ENCODE measurements around the gene CRMP1. TPM values are rescaled to one million over a fixed set of nuclear protein-coding genes. Genes with fewer than 3 reads are reported as not detected.
A peak's percentile ranks its signal among the peaks of the same experiment; 100 is the strongest.

Gene CRMP1
- total and polyA plus RNA-seq, 5 experiments from 2014 or later, result not detected

- peaks cover 0 to 7% (median 0%) of the 10 kb centered on the region in 3 donors for H3K36me3 Mint-ChIP-seq
- no peak overlapping the region for H3K4me3 Mint-ChIP-seq
- peaks cover 0 to 16% (median under 1%) of the 10 kb centered on the region in 4 donors for H3K4me1 Mint-ChIP-seq
- DNase-seq (no peak), ATAC-seq (no peak)
- H3K27me3 Mint-ChIP-seq, result peaks cover 18 to 58% (median 37%) of the 10 kb centered on the region in 5 donors
- POLR2A ChIA-PET, result no interaction called here
- no peak overlapping the region for H3K27ac Mint-ChIP-seq
- peaks cover 0 to 23% (median 0%) of the 10 kb centered on the region in 9 donors for H3K9me3 Mint-ChIP-seq
Measured at GRCh38 chr4:5881340-5881739, 11.5 kb downstream of the CRMP1 start.

DNA sequence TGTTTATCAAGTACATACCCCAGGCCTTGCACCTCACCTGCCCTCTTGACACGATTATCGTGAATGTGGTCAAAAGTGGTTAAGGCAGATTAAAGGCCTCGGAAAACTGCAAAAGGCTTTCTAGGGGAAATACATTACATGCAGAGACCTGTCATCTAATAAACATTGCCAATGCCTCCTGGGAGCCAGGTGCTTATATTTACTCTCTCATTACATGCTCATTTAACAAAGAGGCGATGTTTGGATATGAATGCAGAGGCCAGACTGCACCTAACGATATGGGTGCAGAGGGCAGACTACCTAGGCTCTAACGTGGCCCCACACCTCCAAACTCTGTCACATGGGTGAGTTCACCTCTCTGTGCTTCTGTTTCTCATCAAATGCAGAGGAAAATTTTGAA is 14.5 kb downstream of the CRMP1 start:
- peaks cover 12 to 47% (median 22%) of the 10 kb centered on the region in 5 donors for H3K27me3 Mint-ChIP-seq
- no peak for ATAC-seq
- no peak for DNase-seq
- POLR2A ChIA-PET, result no interaction called here
- no peak overlapping the region for H3K27ac Mint-ChIP-seq
- peaks cover 0 to 38% (median 0%) of the 10 kb centered on the region in 9 donors for H3K9me3 Mint-ChIP-seq
- no peak overlapping the region for H3K4me3 Mint-ChIP-seq
- no peaks in the 10 kb centered on the region for H3K4me1 Mint-ChIP-seq
- peaks cover 0 to 7% (median 0%) of the 10 kb centered on the region in 3 donors for H3K36me3 Mint-ChIP-seq

DNA sequence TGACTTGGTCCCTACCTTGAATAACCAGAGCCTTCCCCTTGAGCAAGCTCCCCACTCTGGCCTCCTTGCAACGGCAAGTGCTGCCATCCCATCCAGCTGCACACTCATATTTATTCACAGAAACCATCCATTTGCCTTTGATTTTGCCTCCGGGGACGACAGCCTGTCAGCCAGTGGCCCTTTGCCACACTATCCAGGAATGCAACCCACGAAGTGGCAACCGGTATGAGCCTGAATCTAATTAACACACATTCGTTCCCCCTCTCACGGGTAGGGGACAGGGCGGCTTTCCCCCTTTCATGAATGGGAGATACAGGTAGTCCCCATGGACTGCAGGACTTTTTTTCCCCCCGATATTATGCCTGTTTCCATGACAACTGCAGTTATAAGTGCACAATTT is 15.5 kb downstream of the CRMP1 start:
- Mint-ChIP-seq H3K4me1 (no peaks in the 10 kb centered on the region), H3K27ac (no peak overlapping the region)
- POLR2A ChIA-PET, result no interaction called here

DNA sequence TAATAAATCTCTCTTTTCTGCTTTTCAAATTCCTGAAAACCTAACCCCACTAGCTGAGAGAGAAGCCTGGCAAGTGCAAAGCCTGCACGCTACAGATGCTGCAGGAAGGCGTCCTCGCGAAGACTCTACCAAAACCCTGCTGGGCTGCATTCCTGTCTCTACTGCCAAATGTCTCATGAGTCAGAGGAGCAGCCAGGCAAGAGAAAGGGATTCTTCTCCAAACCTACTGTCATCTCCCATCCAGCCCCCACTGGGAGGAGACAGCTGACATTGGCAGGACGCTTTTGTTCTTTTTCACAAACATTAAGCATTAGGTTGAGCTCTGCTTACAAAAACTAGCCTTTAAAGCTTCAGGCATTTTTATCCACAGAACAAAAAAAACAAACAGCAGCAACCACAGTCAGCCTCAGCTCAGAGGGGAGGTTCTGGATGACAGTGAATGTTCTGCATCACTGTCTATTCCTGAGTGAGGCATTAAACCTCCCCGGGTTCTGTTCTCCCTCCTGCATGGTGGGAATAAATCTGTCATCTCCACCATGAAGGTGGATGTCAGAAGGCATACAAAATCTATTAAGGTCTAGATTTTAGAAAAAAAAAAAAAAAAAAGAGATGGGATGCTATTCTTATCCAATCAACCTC is 18.0 kb downstream of the CRMP1 start:
- peaks cover 0 to 34% (median 2%) of the 10 kb centered on the region in 9 donors for H3K9me3 Mint-ChIP-seq
- peaks cover 0 to 7% (median 0%) of the 10 kb centered on the region in 3 donors for H3K36me3 Mint-ChIP-seq
- H3K4me3 Mint-ChIP-seq, result no peak overlapping the region
- no peak overlapping the region for H3K27ac Mint-ChIP-seq
- POLR2A ChIA-PET, result no interaction called here
- peaks cover 0 to 12% (median 4%) of the 10 kb centered on the region in 4 donors for H3K4me1 Mint-ChIP-seq
- peaks cover 14 to 58% (median 20%) of the 10 kb centered on the region in 5 donors for H3K27me3 Mint-ChIP-seq
- DNase-seq (no peak), ATAC-seq (no peak)

More for the DNA sequence above, 15.5 kb downstream of the CRMP1 start:
- DNase-seq (no peak), ATAC-seq (no peak)
- Mint-ChIP-seq H3K36me3 (peaks cover 0 to 7% (median 0%) of the 10 kb centered on the region in 3 donors), H3K4me3 (no peak overlapping the region), H3K27me3 (peaks cover 10 to 45% (median 18%) of the 10 kb centered on the region in 5 donors), H3K9me3 (peaks cover 0 to 44% (median 2%) of the 10 kb centered on the region in 9 donors)

DNA sequence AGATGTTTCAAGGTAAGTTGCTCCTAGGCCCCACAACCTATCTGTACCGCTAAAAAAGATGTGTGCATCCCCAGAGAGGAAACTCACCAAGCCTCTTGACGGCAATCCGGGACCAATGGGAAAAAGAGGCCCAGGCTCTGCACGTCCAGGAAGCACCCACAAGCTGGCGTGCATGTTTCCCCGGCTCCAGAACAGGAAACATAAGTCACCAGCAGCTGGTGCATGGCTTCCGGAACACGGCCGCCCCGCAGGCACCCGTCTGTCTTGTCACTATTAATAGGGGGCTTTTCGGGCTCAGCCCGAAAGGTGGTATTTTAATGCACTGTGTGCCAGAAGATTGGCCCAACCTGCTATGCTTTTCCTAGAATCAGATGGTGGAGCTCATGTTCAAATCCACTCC is 22.2 kb downstream of the CRMP1 start:
- DNase-seq, result no peak
- H3K27ac Mint-ChIP-seq, result no peak overlapping the region
- peaks cover 12 to 45% (median 17%) of the 10 kb centered on the region in 5 donors for H3K27me3 Mint-ChIP-seq
- POLR2A ChIA-PET, result no interaction called here
- ATAC-seq, result no peak
- peaks cover 0 to 22% (median 2%) of the 10 kb centered on the region in 9 donors for H3K9me3 Mint-ChIP-seq
- H3K36me3 Mint-ChIP-seq, result no peaks in the 10 kb centered on the region
- peak overlapping the region in 1 of 10 donors; percentile 40 for H3K4me3 Mint-ChIP-seq
- peaks cover 14 to 26% (median 16%) of the 10 kb centered on the region in 4 donors for H3K4me1 Mint-ChIP-seq

DNA sequence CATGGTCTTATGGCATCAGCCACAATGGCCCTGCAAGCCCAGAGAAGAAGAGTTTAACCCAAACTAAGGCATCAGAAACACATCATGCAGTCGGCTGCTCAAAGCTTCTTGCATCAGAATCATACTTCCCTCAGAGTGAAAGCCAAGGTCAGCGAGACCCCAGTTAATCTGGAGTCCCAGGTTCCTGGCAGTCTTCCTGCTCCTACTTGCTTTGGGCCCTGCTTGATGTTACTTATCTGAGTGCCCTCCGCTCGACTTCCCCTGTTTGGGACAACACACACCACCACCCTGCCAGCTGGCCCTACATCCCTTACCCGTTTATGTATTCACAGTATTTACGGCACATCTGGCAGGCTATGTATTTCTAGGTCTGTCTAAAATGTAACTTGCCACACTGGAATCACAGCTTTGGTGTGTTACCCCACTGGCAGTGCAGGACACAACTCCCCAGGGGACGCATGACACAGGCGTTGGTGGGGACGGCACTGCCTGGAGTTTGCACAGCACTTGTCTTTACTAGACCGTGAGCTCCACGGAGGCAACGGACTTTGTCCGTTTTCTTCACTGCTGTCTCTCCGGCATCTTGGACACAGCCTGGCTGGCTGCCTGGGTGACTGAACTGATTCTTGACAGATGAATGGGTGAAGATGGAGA is 22.8 kb downstream of the CRMP1 start:
- Mint-ChIP-seq H3K4me3 (peak overlapping the region in 1 of 10 donors; percentile 40), H3K27ac (no peak overlapping the region)

DNA sequence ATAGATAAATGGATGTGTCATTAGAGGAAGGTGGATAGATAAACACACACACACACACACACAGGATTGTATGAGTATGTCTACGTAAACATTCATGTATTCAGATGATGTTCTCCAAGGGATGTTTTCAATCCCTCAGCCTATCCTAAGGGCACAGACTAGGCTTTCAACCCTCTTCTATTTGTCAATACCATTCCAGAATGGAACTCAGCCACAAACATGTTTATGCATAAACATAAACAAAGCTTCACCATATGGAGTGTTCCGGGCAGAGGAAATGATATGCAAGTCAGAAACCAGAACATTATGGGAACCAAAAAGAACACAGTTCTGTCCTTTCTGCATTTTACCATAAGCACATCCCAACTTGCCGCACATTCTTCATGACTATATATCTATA is 25.0 kb downstream of the CRMP1 start:
- Mint-ChIP-seq H3K27ac (no peak overlapping the region), H3K9me3 (peaks cover 0 to under 1% (median 0%) of the 10 kb centered on the region in 9 donors), H3K27me3 (peaks cover 4 to 25% (median 14%) of the 10 kb centered on the region in 5 donors), H3K36me3 (no peaks in the 10 kb centered on the region), H3K4me3 (no peak overlapping the region), H3K4me1 (peaks cover 15 to 28% (median 18%) of the 10 kb centered on the region in 4 donors)
- ATAC-seq, result no peak
- DNase-seq, result no peak
- POLR2A ChIA-PET, result no interaction called here

More for the DNA sequence above, 22.8 kb downstream of the CRMP1 start:
- Mint-ChIP-seq H3K27me3 (peaks cover 12 to 45% (median 17%) of the 10 kb centered on the region in 5 donors), H3K36me3 (no peaks in the 10 kb centered on the region), H3K4me1 (peaks cover 15 to 28% (median 18%) of the 10 kb centered on the region in 4 donors), H3K9me3 (peaks cover 0 to 22% (median 2%) of the 10 kb centered on the region in 9 donors)
- DNase-seq (no peak), ATAC-seq (no peak)
- POLR2A ChIA-PET, result no interaction called here

DNA sequence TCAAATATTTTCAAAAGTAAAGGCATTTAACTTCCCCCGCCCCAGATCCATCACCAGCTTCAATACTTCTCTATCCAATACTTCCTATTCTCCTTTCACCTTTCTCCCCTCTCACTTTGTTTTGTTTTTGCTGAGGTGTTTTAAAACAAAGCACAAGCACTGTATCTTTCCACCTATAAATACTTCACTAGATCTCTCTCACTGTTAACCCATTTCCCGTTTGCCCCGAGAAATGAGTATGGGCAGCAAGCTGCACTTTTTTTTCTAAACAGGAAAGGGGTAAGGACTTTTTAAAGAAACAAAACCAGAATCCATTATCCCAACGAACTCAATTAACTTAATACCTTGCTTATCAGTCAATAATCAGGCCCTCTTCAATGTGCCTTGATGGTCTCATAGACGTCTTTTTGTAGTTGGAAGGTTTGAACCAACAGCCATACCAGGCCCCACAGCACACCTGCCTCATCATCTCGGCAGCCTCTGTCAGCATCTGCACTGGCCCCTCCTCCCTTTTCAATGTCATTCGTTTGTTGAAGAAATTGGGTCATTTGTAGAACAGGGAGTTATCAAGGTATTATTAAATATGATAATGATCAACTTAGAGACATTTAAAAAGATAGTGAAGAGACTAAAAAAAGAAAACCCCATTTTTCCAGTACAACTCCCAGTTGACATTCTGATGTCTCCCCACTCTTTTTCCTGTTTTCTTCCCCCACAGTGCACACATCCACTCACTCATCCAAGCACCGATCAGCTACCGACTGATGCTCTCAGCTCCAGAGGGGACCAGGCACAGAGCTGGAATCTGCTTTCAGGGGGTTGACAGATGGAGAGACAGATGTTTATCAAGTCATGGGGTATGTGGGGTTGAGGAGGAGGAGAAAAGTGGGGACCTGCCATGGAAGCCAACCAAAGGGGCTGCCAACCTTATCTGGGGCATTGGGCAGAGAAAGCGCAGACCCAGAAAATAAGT is 25.8 kb downstream of the CRMP1 start:
- ATAC-seq (no peak), DNase-seq (no peak)
- POLR2A ChIA-PET, result no interaction called here
- H3K27me3 Mint-ChIP-seq, result peaks cover 6 to 28% (median 16%) of the 10 kb centered on the region in 5 donors
- H3K4me3 Mint-ChIP-seq, result peak overlapping the region in 6 of 10 donors; percentile 1 to 66 (median 24)
- H3K27ac Mint-ChIP-seq, result no peak overlapping the region
- H3K4me1 Mint-ChIP-seq, result peaks cover 15 to 28% (median 18%) of the 10 kb centered on the region in 4 donors
- peaks cover 0 to under 1% (median 0%) of the 10 kb centered on the region in 9 donors for H3K9me3 Mint-ChIP-seq
- no peaks in the 10 kb centered on the region for H3K36me3 Mint-ChIP-seq

- ATAC-seq (peak in 1 of 2 donors; percentile 45), DNase-seq (no peak)
- peaks cover 15 to 26% (median 18%) of the 10 kb centered on the region in 4 donors for H3K4me1 Mint-ChIP-seq
- peaks cover 0 to 3% (median 0%) of the 10 kb centered on the region in 9 donors for H3K9me3 Mint-ChIP-seq
- no peak overlapping the region for H3K27ac Mint-ChIP-seq
- peak overlapping the region in 3 of 10 donors; percentile 10 to 42 (median 36) for H3K4me3 Mint-ChIP-seq
- POLR2A ChIA-PET, result no interaction called here
- peaks cover 9 to 29% (median 16%) of the 10 kb centered on the region in 5 donors for H3K27me3 Mint-ChIP-seq
- H3K36me3 Mint-ChIP-seq, result no peaks in the 10 kb centered on the region
Measured at GRCh38 chr4:5865896-5866599, 26.8 kb downstream of the CRMP1 start.

DNA sequence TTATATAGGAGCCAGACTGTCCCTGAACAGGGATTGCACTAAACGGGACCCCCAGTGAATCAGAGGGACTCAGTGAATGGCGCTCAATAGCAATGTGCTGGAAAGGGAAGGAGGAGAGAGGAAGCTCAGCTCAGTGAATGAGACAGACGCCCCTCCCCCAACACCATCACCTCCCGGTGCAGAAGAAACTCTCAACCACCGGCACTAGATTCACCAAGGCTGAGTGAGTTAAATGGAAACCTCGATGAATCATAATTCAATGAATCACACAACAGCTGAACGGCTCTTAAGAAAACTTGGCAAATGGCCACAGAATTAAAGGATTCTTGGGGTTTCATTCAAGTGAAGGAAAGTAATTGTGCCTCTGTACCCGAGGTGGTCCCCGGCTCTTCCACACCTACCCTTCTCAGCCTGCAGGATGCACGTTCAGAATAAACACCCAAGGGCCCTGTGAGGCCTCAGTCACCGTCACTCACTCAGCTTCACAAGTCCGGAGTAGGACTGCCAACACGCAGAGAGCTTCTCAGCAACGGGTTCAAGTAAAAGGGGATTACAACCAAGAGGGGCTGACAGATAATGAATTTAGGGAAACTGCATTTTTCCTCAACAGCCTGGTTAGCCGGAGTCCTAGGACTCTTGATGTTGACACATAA is 29.3 kb downstream of the CRMP1 start:
- H3K9me3 Mint-ChIP-seq, result peaks cover 0 to 3% (median 0%) of the 10 kb centered on the region in 9 donors
- DNase-seq, result no peak
- no peak for ATAC-seq
- no peaks in the 10 kb centered on the region for H3K36me3 Mint-ChIP-seq
- POLR2A ChIA-PET, result no interaction called here
- H3K27me3 Mint-ChIP-seq, result peaks cover 0 to 23% (median 9%) of the 10 kb centered on the region in 5 donors
- no peak overlapping the region for H3K27ac Mint-ChIP-seq
- peaks cover 10 to 19% (median 16%) of the 10 kb centered on the region in 4 donors for H3K4me1 Mint-ChIP-seq
- no peak overlapping the region for H3K4me3 Mint-ChIP-seq

- H3K4me3 Mint-ChIP-seq, result no peak overlapping the region
- H3K36me3 Mint-ChIP-seq, result no peaks in the 10 kb centered on the region
- peaks cover 0 to 10% (median 5%) of the 10 kb centered on the region in 5 donors for H3K27me3 Mint-ChIP-seq
- no peak for ATAC-seq
- H3K27ac Mint-ChIP-seq, result no peak overlapping the region
- H3K4me1 Mint-ChIP-seq, result no peaks in the 10 kb centered on the region
- no peak for DNase-seq
- POLR2A ChIA-PET, result no interaction called here
- H3K9me3 Mint-ChIP-seq, result peaks cover 0 to 3% (median 0%) of the 10 kb centered on the region in 9 donors
Measured at GRCh38 chr4:5858020-5858769, 34.7 kb downstream of the CRMP1 start.

Measured in naive thymus-derived CD8-positive, alpha-beta T cell (primary cell).